Stimulated activated CD8-positive, alpha-beta memory T cell treated with anti-CD3 and anti-CD28 coated beads, Interleukin-12 subunit alpha, Interleukin-12 subunit beta, amount 100 ng/mL, for 1 hour (primary cell): ENCODE results near the gene NAV2.

Experiments used
- DNase-seq: peaks from one replicate; pipeline ENCODE4 v3.0.0-alpha.2; 2020; ENCODE audit warnings: low read depth

NAV2 gene

DNA sequence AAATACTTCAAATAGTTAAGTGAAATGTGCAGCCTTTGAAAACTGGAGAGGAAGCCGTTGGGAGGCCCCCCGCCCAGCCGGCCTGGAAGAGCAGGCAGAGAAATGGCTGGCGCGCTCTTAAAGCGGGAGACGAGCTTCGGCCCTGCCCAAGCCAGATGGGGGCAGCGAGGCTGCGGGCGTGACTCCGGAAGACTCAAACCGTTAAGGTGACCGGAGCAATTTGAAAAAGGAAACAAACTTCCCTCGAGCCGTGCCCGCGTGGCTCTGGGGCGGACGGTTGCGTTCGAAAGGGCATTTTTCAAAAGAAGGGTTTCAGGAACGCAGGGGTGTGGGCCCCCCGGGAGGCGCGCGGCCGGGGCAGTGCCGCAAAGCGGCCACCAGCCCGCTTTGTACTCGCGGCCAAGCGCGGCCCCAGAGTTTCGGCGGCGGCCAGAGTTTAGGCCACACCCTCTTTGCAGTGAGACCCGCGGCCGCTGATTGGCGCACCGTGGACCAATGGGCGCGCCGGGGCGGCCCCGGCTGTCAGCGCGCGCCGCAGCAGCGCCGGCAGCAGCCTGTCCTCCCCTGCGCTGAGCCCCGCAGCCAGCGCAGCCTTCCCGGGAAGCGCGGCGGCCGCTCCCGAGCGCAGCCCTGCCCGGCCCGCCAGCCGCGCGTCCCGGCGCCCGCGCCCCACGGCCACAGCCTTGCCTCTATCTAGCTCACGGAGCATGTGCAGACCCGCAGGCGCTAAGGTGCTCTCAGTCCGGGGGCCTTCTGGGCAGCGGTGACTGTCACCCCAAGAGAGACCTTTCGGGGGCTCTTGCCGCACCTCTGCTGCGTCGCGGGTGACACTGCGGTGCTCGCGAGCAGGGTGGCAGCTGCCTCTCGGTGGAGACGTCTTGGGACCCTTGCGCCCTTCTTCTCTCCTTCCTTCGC, at the start of gene NAV2:
Gene NAV2, plus strand, starts transcription at position 557 of the 915 bp plus-strand sequence. CDS start 859 bp downstream, outside the sequence.
- peak; percentile 51 for DNase-seq

- no peak for DNase-seq
These were observed 49.4 kb upstream of the NAV2 start for GRCh38 chr11:19663206-19663605.

GRCh38 chr11:19664886-19665548, 47.6 kb upstream of the NAV2 start:
- no peak for DNase-seq

- no peak for DNase-seq
These were observed 45.7 kb upstream of the NAV2 start for GRCh38 chr11:19666951-19667350.

- DNase-seq, result no peak
These were observed 43.1 kb upstream of the NAV2 start for GRCh38 chr11:19669511-19669910.

GRCh38 chr11:19670030-19670791, 42.4 kb upstream of the NAV2 start:
- no peak for DNase-seq

GRCh38 chr11:19672586-19673206, 39.9 kb upstream of the NAV2 start:
- no peak for DNase-seq

GRCh38 chr11:19673924-19674729, 38.5 kb upstream of the NAV2 start:
- DNase-seq, result no peak

- no peak for DNase-seq
These were observed 37.8 kb upstream of the NAV2 start for GRCh38 chr11:19674836-19675235.

GRCh38 chr11:19675397-19675796, 37.2 kb upstream of the NAV2 start:
- DNase-seq, result no peak

DNA sequence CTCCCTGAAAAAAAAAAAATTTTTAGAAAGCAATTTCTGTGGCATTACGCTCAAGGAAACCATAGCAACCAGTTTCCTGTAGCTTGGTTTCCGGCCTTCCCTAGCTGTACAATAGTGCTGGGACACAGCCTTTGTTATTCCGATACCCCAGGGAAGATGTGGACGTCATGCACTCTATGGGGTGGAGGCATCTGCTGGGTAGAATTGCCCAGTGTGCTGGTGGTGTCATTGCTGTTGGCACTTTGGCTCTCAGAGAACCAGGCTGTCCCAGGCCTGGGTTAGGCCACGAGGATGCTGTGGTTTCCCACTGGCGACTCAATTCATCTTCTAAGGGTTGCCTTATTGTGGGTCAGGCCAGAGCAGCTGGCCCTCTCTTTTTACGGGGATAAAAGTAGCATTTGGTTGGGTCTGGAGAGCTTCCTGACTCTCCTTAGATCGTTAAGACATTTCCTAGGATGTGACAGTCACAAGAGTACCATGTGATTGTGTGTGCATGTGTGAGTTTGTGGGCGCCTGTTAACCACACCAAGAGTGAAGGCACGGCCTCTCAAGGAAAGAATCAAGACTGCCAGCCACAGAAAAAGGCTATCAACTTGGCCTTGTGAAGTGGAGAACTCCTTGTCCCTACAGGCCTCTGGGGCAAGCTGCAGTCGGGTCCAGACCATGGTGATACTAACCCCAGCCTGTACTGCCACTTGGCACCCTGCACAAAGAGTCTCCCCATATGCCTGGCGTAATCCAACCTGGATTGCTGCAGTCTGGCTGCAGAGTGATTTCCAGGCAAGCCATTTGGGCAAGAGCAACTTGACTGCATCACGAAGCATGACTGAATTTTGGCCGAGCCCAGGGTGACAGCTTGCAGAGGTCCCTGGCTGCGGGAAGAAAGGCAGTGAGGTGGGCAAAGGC, 35.9 kb upstream of the NAV2 start:
- no peak for DNase-seq

DNA sequence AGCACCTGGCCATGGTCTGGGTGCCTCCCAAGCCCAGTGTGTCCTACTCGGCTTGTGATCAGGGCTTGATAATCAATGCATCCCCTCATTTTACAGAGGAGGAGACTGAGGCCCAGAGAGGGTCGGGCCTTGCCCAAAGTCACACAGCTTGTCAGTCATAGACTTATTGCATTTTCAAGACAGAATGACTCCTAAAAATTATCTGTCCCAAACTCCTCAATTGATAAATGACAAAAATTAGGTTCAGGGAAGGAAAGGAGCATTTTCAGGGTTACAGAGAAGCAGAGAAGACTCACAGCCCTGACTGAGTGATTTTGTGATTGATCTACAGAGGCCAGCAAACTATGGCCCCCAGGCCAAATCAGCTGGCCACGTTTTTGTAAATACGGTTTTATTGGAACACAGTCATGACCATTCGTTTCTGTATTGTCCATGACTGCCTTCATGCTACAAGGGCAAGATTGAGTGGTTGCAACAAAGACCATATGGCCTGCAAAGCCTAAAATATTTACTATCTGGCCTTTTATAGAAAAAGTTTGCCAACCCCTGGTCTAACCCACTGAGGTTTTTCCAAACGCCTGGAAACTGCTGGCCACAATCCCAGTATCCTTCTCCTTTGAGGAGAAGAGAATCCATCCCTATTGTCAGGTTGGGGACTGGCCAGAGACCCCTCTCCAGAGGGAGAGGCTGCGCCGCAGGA, 35.1 kb upstream of the NAV2 start:
- DNase-seq, result no peak

DNA sequence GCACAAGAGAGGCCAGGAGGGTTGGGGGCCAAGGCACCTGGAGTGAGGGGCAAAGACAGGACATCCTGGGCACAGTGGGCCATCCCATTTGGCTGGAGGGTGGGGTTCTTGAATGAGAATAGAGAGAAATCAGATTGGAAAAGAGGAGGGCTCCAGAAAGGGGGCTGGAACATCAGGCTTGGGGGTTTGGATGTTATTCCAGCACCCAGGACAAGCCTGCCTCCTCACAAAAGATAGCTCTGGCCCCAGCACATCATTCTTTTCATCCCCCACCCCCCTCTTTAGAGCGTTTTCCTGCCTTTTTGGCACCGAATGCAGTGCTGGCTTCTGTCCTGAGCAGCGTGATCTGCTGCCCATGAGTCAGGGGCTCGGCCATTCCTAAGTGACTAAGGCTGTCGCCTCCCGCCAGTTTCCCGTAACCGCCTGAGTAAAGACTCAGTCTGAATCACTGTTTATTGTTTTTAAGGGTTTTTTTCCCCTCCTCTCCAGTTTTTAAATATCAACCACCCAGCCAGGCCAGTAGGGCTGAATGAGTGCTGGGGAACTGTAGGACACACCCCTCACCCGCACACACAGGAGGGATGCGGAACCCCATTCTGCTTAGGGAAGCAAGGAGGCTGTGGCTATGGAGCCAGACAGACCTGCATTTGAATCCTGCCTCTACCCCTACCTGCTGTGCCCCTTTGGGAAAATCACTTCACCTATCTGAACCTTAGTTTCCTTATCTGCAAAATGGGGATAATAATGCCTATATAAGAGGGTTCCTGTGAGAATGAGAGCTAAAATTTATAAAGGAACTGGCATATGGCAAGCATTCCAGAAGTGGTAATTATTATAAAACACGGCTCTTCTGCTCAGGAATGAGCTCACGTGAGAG, 32.4 kb upstream of the NAV2 start:
- DNase-seq, result no peak

GRCh38 chr11:19680829-19681368, 31.7 kb upstream of the NAV2 start:
- DNase-seq, result no peak

- DNase-seq, result no peak
These were observed 29.4 kb upstream of the NAV2 start for GRCh38 chr11:19683141-19683805.

DNA sequence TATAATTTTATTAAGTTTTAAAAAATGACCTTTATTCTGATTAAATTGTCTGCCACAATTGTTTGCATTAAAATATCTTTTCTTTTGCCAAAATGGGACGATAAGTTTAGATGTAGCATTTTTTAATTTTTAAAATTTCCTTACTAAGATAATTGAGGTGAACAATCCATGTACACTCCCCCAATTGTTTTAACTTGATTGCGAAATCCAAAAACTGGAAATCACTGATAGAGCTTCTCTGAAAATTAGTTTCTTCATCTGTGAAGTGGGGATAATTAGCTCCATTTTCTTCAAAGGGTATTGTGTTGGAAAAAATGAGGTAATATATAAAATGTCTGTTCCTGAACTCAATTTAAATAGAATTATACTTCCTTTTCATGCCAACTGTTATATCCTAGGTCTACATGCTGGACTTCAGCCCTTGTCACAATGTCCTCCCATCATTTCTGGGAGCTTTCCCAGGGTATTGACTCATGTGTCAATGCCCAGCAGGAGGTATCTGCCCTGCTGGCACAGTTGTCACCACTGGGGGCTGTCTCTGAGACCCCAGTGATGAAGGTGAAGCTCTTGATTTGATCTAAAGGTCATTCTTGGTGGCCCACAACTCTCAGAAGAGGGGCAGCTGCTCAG, 28.7 kb upstream of the NAV2 start:
- DNase-seq, result no peak

- DNase-seq, result no peak
These were observed 26.4 kb upstream of the NAV2 start for GRCh38 chr11:19686234-19686633.
